Measurements from ENCODE around the gene NDUFB6.

DNA sequence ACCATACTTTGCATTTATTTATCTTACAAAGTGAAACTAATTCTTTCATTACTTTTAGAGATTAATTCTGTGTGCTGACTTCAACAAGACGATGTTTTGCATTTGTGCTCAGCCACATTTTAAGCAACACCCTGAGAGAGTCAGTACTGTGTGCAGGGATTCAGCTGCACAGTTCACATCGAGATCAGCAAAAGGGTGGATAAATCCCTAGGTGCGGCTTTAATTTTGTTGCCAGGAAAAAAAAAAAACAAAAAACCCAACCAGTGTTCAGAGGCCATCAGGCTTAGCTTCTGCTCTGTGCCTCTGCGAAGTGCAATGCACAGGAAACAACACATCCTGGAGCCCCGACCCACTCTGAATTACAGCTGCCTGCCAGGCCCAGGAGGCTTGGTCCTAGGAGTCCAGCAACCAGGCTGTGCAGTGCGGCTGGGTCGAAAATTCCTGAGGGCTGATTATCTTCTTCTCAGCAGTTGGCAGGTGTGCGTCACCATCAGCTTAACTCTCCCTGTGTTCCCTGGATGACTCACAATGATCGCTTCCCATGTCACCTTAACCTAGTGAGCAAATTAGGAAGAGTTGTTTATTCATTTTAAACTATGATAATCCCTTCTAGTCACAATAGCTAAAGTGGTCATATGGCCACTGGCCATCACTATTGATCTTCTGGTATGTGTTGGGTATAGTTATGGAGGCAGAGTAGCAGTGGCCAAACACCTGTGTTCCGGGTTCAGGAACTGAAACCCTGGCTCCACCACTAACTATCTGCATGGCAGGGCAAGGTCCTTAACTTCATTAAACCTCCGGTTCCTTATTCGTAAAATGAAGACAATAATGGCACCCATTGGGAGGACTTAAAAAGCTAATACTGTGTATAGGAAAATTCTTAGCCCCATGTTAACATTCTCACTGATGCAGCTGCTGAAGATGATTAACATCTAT, 31.2 kb upstream of the NDUFB6 start:
- TF ChIP-seq, protein P1, sequence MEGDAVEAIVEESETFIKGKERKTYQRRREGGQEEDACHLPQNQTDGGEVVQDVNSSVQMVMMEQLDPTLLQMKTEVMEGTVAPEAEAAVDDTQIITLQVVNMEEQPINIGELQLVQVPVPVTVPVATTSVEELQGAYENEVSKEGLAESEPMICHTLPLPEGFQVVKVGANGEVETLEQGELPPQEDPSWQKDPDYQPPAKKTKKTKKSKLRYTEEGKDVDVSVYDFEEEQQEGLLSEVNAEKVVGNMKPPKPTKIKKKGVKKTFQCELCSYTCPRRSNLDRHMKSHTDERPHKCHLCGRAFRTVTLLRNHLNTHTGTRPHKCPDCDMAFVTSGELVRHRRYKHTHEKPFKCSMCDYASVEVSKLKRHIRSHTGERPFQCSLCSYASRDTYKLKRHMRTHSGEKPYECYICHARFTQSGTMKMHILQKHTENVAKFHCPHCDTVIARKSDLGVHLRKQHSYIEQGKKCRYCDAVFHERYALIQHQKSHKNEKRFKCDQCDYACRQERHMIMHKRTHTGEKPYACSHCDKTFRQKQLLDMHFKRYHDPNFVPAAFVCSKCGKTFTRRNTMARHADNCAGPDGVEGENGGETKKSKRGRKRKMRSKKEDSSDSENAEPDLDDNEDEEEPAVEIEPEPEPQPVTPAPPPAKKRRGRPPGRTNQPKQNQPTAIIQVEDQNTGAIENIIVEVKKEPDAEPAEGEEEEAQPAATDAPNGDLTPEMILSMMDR (IDR thresholded peaks at IDR 0.05) = no peak
- no peak for TF ChIP-seq POLR2A (IDR thresholded peaks at IDR 0.05)
